HepG2 (cell line): Measurements from ENCODE around the gene ATAD1. TPM values are rescaled to one million over a fixed set of nuclear protein-coding genes. Genes with fewer than 3 reads are reported as not detected.
A peak's percentile ranks its signal among the peaks of the same experiment; 100 is the strongest.

Experiments
- BHLHE40 ChIP-seq: IDR thresholded peaks from 2 replicates; pipeline ENCODE4 v1.6.1; 2011; ENCODE audit warnings: low read length, improper control_type of control experiment
- EZH2 ChIP-seq: conservative IDR thresholded peaks from 2 replicates; pipeline ENCODE4 v1.6.1; 2012; ENCODE audit warnings: mild to moderate bottlenecking, low read depth, low read length, moderate library complexity
- MATR3 ChIP-seq: sonication (generic); formaldehyde crosslinking; IDR thresholded peaks from 2 replicates; pipeline ENCODE4 v1.4.0; 2020; ENCODE audit warnings: missing genetic modification reagents
- NONO ChIP-seq, 2 experiments: fragments of 450-650 bp in 1 of 2; sonication (generic) in 1 of 2; formaldehyde crosslinking in 1 of 2; IDR thresholded peaks in 1 of 2; conservative IDR thresholded peaks in 1 of 2; 2 replicates each; pipeline versions ENCODE4 v1.6.1 to v1.8.0; 2017 to 2022; ENCODE audit warnings: mild to moderate bottlenecking in 1 of 2, missing genetic modification reagents in 1 of 2, moderate library complexity in 1 of 2
- RFX5 ChIP-seq: IDR thresholded peaks from 2 replicates; pipeline ENCODE4 v1.6.1; 2011; ENCODE audit warnings: low read depth, low read length, improper control_type of control experiment
- ZBTB42 ChIP-seq: sonication (generic); formaldehyde crosslinking; IDR thresholded peaks from 2 replicates; pipeline ENCODE4 v1.5.0; 2020; ENCODE audit warnings: mild to moderate bottlenecking, missing genetic modification reagents
- ZBTB46 ChIP-seq: sonication (generic); formaldehyde crosslinking; IDR thresholded peaks from 2 replicates; pipeline ENCODE4 v1.4.0; 2020; ENCODE audit warnings: mild to moderate bottlenecking, missing genetic modification reagents, borderline replicate concordance
- ZNF230 ChIP-seq: sonication (generic); formaldehyde crosslinking; IDR thresholded peaks from 2 replicates; pipeline ENCODE4 v1.4.0; 2020; ENCODE audit warnings: mild to moderate bottlenecking, missing genetic modification reagents
- ZNF281 ChIP-seq: sonication (generic); formaldehyde crosslinking; IDR thresholded peaks from 2 replicates; pipeline ENCODE4 v1.4.0; 2020; ENCODE audit warnings: missing genetic modification reagents, borderline replicate concordance
- ZNF383 ChIP-seq: sonication (generic); formaldehyde crosslinking; IDR thresholded peaks from 2 replicates; pipeline ENCODE4 v1.4.0; 2020; ENCODE audit warnings: missing genetic modification reagents, mild to moderate bottlenecking, borderline replicate concordance
- ZNF407 ChIP-seq: sonication (generic); formaldehyde crosslinking; IDR thresholded peaks from one replicate; pipeline ENCODE4 v1.5.1; 2020; ENCODE audit warnings: mild to moderate bottlenecking, missing genetic modification reagents; ENCODE audit errors: not compliant biosample characterization
- ZNF543 ChIP-seq: sonication (generic); formaldehyde crosslinking; IDR thresholded peaks from 2 replicates; pipeline ENCODE4 v1.4.0; 2020; ENCODE audit warnings: mild to moderate bottlenecking, missing genetic modification reagents
- ZNF619 ChIP-seq: sonication (generic); formaldehyde crosslinking; IDR thresholded peaks from 2 replicates; pipeline ENCODE4 v1.4.0; 2020; ENCODE audit warnings: mild to moderate bottlenecking, missing genetic modification reagents
- ZNF720 ChIP-seq: sonication (generic); formaldehyde crosslinking; IDR thresholded peaks from 2 replicates; pipeline ENCODE4 v1.4.0; 2020; ENCODE audit warnings: missing genetic modification reagents
- polyA plus RNA-seq, 8 experiments: library from polyadenylated mRNA; depleted of rRNA in 3 of 8; stranded (reverse) in 7 of 8; unstranded in 1 of 8; fragments of >200 nt; fragmentation: Illumina TruSeq in 4 of 8; extraction: Trizol in 4 of 8; gene quantifications; 2 replicates each; pipeline versions ENCODE4 v1.2.1 to v1.2.3, GENCODE V29; 2011 to 2016; ENCODE audit warnings: low read depth in 4 of 8, missing spikeins in 1 of 8, mixed read lengths in 1 of 8; ENCODE audit not compliant: insufficient read depth in 1 of 8
- total RNA-seq, 5 experiments: library from RNA; depleted of rRNA; stranded (reverse); fragments of >200 nt; fragmentation: Illumina TruSeq; extraction: Trizol; gene quantifications; 2 replicates each; pipeline ENCODE4 v1.2.3, GENCODE V29; 2016; ENCODE audit warnings: low read depth in 1 of 5

Gene ATAD1
- total and polyA plus RNA-seq, 2 of the 13 experiments (the other 11 are each of a cell fraction or from before 2014, with no cell fraction given), result 14.9 to 28.2 TPM

GRCh38 chr10:87817609-87818504, at the start of gene ATAD1 (continued):
- TF ChIP-seq EZH2 (no peak), MATR3 (CRISPR knock-in tag) (no peak), ZBTB46 (no peak), RFX5 (no peak), ZNF619 (CRISPR knock-in tag) (no peak), BHLHE40 (no peak), ZNF543 (CRISPR knock-in tag) (no peak), ZNF407 (peak; percentile 57), ZNF230 (CRISPR knock-in tag) (peak; percentile 62; the same call in 1 of the 2 replicates), NONO (IDR thresholded peaks at IDR 0.05) (no peak), NONO (CRISPR knock-in tag; conservative IDR thresholded peaks at IDR 0.05) (no peak), ZNF720 (no peak), ZNF281 (CRISPR knock-in tag) (no peak), ZNF383 (no peak), ZBTB42 (CRISPR knock-in tag) (no peak)
